ENCODE measurements around the gene PLXNB3. TPM values are rescaled to one million over a fixed set of nuclear protein-coding genes. Genes with fewer than 3 reads are reported as not detected.

The PLXNB3 gene
- total and polyA plus RNA-seq, 2 donors (not counting 1 experiment from before 2014, with no cell fraction given) = 1.9 to 4.3 TPM

- H3K27me3 ChIP-seq (ENCODE audit: control insufficient read depth, insufficient read depth, low read length) = no peaks in the 10 kb centered on the region
- no peak overlapping the region for H2AFZ ChIP-seq (ENCODE audit: low read length)
- H3K4me2 ChIP-seq (ENCODE audit: extremely low read depth, insufficient read depth, low read length) = no peak overlapping the region
- no peaks in the 10 kb centered on the region for H4K20me1 ChIP-seq (ENCODE audit: control insufficient read depth, extremely low read depth, insufficient read depth, low read length)
- H3K4me3 ChIP-seq (replicated peaks in 1 of 4; ENCODE audit: control extremely low read depth in 1 of 4, insufficient read depth in 1 of 4, low read depth in 3 of 4, low read length in 4 of 4) = no peak overlapping the region
- H3K36me3 ChIP-seq (ENCODE audit: control insufficient read depth, insufficient read depth, low read length) = no peaks in the 10 kb centered on the region
- H3K9ac ChIP-seq (ENCODE audit: insufficient read depth, low read length) = no peak overlapping the region
- TF ChIP-seq EZH2 (IDR thresholded peaks at IDR 0.05; ENCODE audit: low read length, missing control alignments) = no peak
- TF ChIP-seq CTCF (conservative IDR thresholded peaks at IDR 0.05 in 1 of 2, IDR thresholded peaks at IDR 0.05 in 1 of 2; ENCODE audit: low read depth in 1 of 2, low read length in 2 of 2) = no peak
- no peaks in the 10 kb centered on the region for H3K4me1 ChIP-seq (ENCODE audit: control insufficient read depth, extremely low read depth, insufficient read depth, low read length)
- H3K9me3 ChIP-seq (ENCODE audit: control insufficient read depth, insufficient read depth, low read depth, low read length) = no peaks in the 10 kb centered on the region
- H3K79me2 ChIP-seq (ENCODE audit: control insufficient read depth, insufficient read depth, low read length) = no peaks in the 10 kb centered on the region
- no peak for DNase-seq (ENCODE audit: low read depth in 2 of 2)
- no peak overlapping the region for H3K27ac ChIP-seq (ENCODE audit: insufficient read depth, low read length)
Measured at GRCh38 chrX:153733651-153734240, 30.3 kb upstream of the PLXNB3 start.

DNA sequence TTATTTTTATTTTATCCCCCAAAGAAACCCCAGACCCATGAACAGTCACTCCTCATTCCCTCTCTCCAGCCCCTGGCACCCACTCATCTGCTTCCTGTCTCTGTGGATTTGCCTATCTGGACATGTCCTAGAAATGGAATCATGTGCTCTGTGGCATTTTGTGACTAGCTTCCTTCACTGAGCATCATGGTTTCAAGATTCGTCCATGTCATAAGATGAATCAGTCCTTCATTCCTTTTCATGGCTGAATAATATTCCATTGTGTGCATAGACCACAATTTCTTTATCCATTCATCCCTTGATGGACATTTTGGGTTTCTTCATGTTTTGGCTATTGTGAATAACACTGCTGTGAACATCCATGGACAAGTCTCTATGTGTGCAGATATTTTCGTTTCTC lies 29.2 kb upstream of the PLXNB3 start:
- Histone ChIP-seq H2AFZ (ENCODE audit: low read length) (no peak overlapping the region), H3K4me3 (replicated peaks in 1 of 4; ENCODE audit: control extremely low read depth in 1 of 4, insufficient read depth in 1 of 4, low read depth in 3 of 4, low read length in 4 of 4) (no peak overlapping the region), H3K4me2 (ENCODE audit: extremely low read depth, insufficient read depth, low read length) (no peak overlapping the region), H3K9me3 (ENCODE audit: control insufficient read depth, insufficient read depth, low read depth, low read length) (no peaks in the 10 kb centered on the region), H3K27me3 (ENCODE audit: control insufficient read depth, insufficient read depth, low read length) (no peaks in the 10 kb centered on the region), H3K27ac (ENCODE audit: insufficient read depth, low read length) (no peak overlapping the region), H3K36me3 (ENCODE audit: control insufficient read depth, insufficient read depth, low read length) (no peaks in the 10 kb centered on the region), H3K9ac (ENCODE audit: insufficient read depth, low read length) (no peak overlapping the region), H3K79me2 (ENCODE audit: control insufficient read depth, insufficient read depth, low read length) (no peaks in the 10 kb centered on the region), H3K4me1 (ENCODE audit: control insufficient read depth, extremely low read depth, insufficient read depth, low read length) (no peaks in the 10 kb centered on the region), H4K20me1 (ENCODE audit: control insufficient read depth, extremely low read depth, insufficient read depth, low read length) (no peaks in the 10 kb centered on the region)
- no peak for TF ChIP-seq EZH2 (IDR thresholded peaks at IDR 0.05; ENCODE audit: low read length, missing control alignments)
- TF ChIP-seq CTCF (conservative IDR thresholded peaks at IDR 0.05 in 1 of 2, IDR thresholded peaks at IDR 0.05 in 1 of 2; ENCODE audit: low read depth in 1 of 2, low read length in 2 of 2) = no peak
- no peak for DNase-seq (ENCODE audit: low read depth in 2 of 2)

- no peaks in the 10 kb centered on the region for H3K27me3 ChIP-seq (ENCODE audit: control insufficient read depth, insufficient read depth, low read length)
- H3K79me2 ChIP-seq (ENCODE audit: control insufficient read depth, insufficient read depth, low read length) = no peaks in the 10 kb centered on the region
- H3K9me3 ChIP-seq (ENCODE audit: control insufficient read depth, insufficient read depth, low read depth, low read length) = no peaks in the 10 kb centered on the region
- H2AFZ ChIP-seq (ENCODE audit: low read length) = no peak overlapping the region
- H3K4me1 ChIP-seq (ENCODE audit: control insufficient read depth, extremely low read depth, insufficient read depth, low read length) = no peaks in the 10 kb centered on the region
- H4K20me1 ChIP-seq (ENCODE audit: control insufficient read depth, extremely low read depth, insufficient read depth, low read length) = no peaks in the 10 kb centered on the region
- H3K27ac ChIP-seq (ENCODE audit: insufficient read depth, low read length) = no peak overlapping the region
- no peak overlapping the region for H3K9ac ChIP-seq (ENCODE audit: insufficient read depth, low read length)
- peak in 1 of 2 donors; percentile 12 for DNase-seq (ENCODE audit: low read depth in 2 of 2)
- no peak overlapping the region for H3K4me2 ChIP-seq (ENCODE audit: extremely low read depth, insufficient read depth, low read length)
- no peak overlapping the region for H3K4me3 ChIP-seq (replicated peaks in 1 of 4; ENCODE audit: control extremely low read depth in 1 of 4, insufficient read depth in 1 of 4, low read depth in 3 of 4, low read length in 4 of 4)
- H3K36me3 ChIP-seq (ENCODE audit: control insufficient read depth, insufficient read depth, low read length) = no peaks in the 10 kb centered on the region
- no peak for TF ChIP-seq CTCF (conservative IDR thresholded peaks at IDR 0.05 in 1 of 2, IDR thresholded peaks at IDR 0.05 in 1 of 2; ENCODE audit: low read depth in 1 of 2, low read length in 2 of 2)
- no peak for TF ChIP-seq EZH2 (IDR thresholded peaks at IDR 0.05; ENCODE audit: low read length, missing control alignments)
Measured at GRCh38 chrX:153735274-153735673, 28.8 kb upstream of the PLXNB3 start.

Measured in fibroblast of lung (primary cell).